Stimulated activated naive CD4-positive, alpha-beta T cell treated with Interleukin-2 at 50 U/mL for 16 hours (primary cell): ENCODE results near the gene TIAM1.

Experiments
- DNase-seq: peaks from one replicate; lab custom pipeline; 2025; lab: John Stamatoyannopoulos, UW

TIAM1 gene

DNA sequence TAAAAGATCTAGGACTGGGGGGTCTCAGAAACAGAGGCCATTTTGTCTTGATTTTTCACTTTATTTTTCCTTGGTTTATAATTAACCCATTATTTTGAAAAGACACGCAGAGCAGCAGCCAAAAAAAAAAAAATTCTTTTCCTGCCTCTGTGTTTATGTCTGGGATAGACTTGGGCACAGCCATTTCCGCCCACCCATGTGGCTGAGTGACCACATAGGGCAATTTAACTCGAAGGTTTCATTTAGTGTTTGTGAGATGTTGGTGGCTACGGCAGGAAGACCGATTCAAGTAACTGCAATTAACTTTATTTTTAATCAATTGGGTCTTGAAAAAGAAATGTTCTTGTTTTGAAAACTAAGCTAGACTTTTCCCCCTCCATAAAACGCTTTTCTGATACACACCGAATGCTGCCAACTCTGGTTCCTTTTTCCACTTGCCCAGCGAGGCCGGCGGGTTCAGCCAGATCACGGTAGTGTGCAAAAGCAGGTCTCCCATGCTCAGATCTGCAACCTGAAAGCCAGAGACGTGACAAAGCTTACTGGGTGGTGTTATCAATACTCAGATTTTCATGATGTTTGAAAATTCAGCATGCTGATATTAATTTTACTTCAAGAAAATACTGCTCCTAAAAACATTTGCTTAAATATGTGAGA, 208.4 kb downstream of the TIAM1 start:
- no peak for DNase-seq

- DNase-seq, result no peak
These were observed 210.7 kb downstream of the TIAM1 start for GRCh38 chr21:31133243-31133830.

GRCh38 chr21:31132574-31133242, 211.4 kb downstream of the TIAM1 start:
- peak; percentile 56 for DNase-seq

DNA sequence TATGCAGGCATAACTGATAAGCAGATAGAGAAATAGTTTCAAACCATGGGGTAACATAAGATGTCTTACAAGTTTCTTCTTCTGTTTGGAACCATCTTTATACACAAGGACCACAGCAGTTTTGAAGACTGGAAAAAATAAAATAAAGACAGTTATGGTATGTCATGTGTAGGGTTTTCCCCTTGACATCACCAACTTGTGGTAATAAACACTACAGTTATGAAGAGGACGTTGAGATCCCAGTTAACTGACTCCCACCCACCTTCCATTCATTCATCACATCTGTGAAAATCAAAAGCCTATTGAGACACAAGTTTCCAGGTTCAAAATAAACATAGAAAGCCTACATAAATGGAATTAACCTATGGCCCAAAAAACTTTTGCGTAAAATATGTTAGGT, 213.2 kb downstream of the TIAM1 start:
- no peak for DNase-seq

- no peak for DNase-seq
These were observed 215.8 kb downstream of the TIAM1 start for GRCh38 chr21:31128234-31128633.

- no peak for DNase-seq
These were observed 220.1 kb downstream of the TIAM1 start for GRCh38 chr21:31124010-31124409.

DNA sequence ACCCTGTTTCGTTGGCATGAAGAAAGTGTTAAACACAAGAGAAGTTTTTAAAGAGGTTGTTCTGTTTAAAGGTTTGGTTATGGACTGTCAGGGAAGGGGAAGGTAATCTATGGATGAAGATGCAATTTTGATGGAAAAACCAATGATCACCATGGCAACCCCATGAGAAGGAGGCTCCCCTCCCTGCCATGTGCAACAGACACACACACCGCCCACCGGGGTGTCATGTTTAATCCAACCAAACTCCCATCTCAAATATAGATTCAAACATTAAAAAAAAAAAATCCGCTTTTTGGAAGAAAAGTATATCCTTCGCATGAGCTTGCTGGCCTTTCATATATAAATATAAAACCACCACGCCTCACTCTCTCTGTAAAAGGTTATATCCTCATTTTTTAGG, 224.9 kb downstream of the TIAM1 start:
- DNase-seq, result no peak

DNA sequence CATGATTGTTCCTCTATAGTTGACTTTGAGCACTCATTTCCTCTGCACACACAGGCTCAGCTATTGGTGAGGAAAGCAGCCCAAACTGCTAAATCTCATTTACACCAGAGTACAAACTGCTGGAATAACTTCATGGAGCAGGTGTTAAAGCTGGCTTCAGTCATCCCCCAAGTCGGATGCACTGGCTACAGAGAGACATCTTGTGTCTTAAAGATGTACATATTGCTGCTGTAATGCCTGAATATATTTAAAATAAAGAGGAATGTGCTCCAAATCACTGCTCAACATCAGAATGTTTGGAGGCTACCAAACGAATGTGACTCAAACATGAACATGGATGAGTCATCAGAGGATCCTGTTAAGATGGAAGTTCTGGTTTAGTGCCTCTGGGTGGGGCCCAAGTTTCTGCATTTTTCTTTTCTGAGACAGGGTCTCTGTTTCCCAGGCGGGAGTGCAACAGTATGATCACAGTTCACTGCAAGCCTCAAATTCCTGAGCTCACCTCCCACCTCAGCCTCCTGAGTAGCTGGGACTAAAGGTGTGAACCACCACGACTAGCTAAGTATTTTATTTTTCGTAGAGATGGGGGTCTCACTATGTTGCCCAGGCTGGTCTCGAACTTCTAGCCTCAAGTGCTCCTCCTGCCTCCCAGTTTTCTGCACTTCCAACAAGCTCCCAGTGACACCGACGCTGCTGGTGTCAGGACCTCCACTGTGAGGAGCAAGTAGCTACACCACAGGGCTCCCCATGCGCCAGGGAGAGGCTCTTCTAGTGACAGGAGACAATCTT, 226.7 kb downstream of the TIAM1 start:
- no peak for DNase-seq

GRCh38 chr21:31115249-31115648, 228.8 kb downstream of the TIAM1 start:
- DNase-seq, result no peak

DNA sequence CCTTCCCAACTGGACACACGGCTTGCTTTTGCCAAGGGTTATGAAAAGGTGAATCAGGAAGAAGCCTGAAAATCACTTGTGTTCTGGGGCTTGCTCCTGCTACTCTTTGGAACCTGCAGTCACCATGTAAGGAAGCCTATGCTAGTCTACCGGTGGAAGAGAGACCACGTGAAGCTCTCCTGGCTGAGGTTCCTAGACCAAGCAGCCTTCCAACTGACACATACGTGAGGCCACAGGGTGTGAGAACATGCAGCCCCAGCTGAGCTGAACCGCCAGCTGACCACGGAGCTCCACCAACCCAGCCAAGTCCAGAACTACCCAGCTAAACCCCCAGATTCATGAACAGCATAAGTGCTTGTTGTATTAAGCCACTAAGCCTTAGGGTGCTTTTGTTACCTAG, 233.0 kb downstream of the TIAM1 start:
- DNase-seq, result no peak

DNA sequence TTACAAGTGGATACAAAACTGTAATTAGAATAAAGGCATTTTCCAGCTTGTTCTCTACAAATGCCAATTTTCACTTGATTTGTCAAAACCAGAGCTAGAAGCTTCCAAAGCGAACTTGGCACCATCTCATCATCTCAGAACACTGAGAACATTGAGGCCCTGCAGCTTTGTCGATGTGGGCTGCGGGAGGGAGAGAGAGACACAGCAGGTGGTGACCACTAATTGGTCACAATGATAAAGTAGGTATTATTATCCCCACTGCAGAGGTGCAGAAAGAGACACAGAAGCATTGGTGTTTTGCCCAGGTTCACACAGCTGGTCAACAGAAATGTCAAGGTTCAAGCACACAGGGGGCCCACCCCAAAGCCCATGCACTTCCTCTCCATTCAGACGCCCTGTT, 233.6 kb downstream of the TIAM1 start:
- DNase-seq, result no peak

- DNase-seq, result no peak
These were observed 236.2 kb downstream of the TIAM1 start for GRCh38 chr21:31107871-31108270.

- no peak for DNase-seq
These were observed 236.8 kb downstream of the TIAM1 start for GRCh38 chr21:31107176-31107785.

DNA sequence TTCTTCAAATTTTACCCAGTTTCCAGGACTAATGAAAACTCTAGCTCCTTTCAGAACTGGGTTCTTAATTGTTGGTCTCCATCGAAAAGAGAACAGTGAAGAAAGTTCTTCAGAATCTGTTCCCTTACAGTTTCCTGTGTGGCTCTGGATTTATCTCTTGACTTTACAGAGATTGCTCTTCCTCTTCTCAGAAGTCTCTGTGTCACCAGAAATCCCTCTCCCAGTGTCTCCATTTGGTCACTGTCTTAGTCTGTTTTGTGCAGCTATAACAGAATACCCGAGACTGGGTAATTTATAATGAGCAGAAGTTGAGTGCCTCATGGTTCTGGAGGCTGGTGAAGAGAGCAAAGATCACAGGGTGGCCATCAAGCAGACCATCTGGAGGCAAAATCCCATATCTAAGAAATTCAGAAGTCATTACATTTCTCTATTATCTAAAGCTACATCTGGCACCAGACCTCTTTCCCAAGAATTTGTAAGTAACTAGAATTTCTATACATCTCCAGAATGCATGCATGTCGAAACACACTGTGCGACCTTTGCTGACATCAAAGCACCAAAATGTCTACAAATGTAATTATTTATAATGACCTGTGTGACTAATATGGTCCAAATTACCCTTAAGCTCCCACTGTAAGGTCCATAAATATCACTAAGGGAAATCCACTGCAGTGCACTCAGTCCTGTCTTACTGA, 240.3 kb downstream of the TIAM1 start:
- no peak for DNase-seq

DNA sequence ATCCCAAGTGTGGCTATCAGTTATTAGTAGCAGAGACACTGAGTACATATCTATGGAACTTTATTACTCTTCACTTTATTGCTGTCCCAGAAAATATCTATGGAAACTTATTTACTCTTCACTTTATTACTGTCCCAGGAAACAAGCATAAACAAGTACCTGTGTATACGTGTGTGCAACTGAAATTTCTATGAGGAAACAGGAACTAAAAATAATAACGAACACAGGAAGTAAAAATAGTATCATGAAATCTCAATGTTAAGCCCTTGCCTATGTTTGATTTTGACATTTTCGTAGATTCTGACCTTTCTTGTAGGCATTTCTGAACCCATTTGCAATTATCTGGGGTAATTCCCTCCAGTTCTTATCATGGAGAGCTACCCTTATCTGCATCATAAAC, 240.9 kb downstream of the TIAM1 start:
- DNase-seq, result no peak

DNA sequence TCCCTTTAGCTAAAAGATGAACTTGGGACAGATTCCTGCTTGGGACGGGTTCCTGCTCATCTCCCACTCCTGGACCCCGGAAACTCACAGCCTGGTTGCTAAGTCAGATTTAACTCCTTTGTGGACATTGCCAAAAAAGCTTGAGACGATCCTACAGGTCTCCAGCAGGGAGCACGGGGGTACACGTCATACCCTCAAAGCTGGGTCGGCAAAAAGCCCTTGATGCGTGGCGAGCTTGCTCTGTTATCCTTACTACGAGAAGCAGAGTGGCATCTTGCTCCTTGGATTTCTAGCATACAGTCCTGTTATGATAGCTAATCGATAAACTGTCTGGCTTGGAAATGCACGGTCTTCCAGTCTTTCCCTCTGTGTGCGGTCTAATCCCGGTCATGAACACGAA, 244.9 kb downstream of the TIAM1 start:
- DNase-seq, result no peak

DNA sequence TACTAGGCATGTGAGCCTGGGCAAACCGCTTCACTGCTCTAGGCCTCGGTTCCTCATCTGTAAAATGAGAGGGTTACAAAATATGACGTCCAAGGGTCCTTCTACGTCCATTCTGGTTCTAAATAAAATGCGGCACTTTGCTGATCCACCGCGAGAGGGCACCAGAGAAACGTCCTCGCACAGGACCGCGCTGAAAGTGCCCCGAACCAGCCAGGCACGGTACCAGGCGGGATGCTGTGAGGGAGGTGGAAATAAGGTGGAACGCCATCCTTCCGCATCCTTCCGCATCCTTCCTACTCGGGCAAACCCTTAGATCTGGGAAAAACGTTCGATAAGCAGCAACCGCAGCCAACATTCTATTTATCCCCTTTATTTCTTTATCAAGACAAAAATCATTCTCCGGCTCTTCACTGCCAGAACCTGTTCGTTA, 245.5 kb downstream of the TIAM1 start:
- peak; percentile 66 for DNase-seq

GRCh38 chr21:31092832-31093625, 251.0 kb downstream of the TIAM1 start:
- no peak for DNase-seq

DNA sequence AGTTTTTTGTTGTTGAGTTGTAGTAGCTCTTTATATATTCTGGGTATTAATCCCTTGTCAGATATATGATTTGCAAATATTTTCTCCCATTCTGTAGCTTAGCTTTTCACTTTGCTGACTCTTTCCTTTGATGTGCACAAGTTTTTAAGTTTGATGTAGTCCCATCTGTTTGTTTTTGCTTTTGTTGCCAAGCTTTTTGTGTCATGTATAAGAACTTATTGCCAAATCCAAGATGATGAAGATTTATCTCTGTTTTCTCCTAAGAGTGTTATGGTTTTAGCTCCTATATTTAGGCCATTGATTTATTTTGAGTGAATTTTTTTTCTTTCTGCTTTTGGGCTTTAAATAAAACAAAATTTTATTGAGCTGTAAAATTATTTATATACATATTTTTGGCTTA, 253.7 kb downstream of the TIAM1 start:
- no peak for DNase-seq

GRCh38 chr21:31088474-31088751, 255.6 kb downstream of the TIAM1 start:
- DNase-seq, result no peak
